Ureter (tissue), 1 donor: Measurements from ENCODE around the gene TMEM45B. TPM values are rescaled to one million over a fixed set of nuclear protein-coding genes. Genes with fewer than 3 reads are reported as not detected.

Source experiments
- total RNA-seq: library from RNA; stranded (reverse); gene quantifications from one replicate; pipeline ENCODE4 v1.2.4, GENCODE V29; 2023
- donor health status: DM: yes; HTN: yes; CAD: no.

The TMEM45B gene
- total RNA-seq, 1 donor from 2014 or later = 94.3 TPM

Other genes starting within 250 kb of the TMEM45B start
- 32.7 TPM for gene NFRKB, start 79.7 kb downstream of the TMEM45B start, total RNA-seq
- gene PRDM10, start 187.0 kb downstream of the TMEM45B start, total RNA-seq = 10.3 TPM